ENCODE data around the gene DPY30.
"Not testable (repeated sequence)": the region's sequence is repeated elsewhere in the genome, so short reads cannot be mapped to it uniquely, and the experiment has no call there.

The DPY30 gene

DNA sequence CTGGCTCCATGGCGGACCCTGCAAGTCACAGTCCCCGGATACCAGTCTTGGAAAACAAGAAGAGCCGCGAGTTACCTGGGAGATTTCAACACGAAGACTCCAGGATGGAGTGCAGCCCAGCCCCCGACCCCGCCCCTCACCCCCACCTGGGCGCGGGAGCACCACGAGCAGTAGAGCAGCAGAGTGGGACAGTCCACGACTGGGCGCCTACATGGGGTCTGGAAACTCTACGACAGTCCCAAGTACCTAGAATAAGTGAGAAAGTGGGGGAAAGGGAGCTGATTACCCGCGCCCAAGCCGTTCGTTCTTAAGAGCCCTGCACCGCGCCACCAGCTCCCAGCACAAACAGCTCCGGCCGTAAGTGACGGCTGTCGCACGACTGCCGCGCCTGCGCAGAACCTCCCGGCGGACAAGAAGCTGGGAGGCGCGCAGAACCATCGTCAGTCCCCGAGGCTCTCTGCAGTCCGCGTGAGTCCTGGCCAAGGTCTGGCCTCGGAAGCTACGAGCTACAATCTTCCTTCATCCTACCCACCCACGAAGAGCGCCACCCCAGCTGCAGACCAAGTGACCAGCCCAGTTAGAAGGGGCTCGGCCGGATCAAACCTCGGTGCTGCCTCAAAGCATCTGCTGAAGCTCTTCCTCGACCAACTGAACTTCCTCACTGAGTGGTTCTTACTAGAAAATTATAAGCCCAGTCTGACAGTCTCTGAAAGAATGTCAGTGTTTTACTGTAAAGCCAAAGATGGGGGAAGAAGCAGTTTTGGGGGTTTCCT is at the start of gene DPY30:
Gene DPY30, minus strand, starts transcription at position 359 of the 773 bp plus-strand sequence. Its CDS starts 349 bp downstream, at position 10.
- peak; percentile 93 for DNase-seq

GRCh38 chr2:32074134-32074506 is 34.5 kb upstream of the DPY30 start:
- DNase-seq = no peak

DNA sequence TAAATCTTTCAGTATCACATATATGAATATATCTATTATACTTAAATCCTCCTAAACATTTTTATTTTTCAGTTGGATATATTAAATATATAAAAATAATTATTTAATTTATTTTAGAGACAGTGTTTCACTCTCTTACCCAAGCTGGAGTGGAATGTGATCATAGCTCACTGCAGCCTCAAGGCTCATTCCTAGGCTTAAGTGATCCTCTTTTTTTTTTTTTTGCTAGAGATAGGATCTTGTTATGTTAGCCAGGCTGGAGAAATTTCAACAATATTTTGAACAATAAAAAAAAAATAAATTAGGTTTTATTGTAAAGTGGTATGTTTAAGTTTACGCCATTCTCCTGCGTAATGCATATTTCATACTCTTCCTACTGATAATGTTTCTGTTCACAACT is 27.9 kb upstream of the DPY30 start:
- no peak for DNase-seq

DNA sequence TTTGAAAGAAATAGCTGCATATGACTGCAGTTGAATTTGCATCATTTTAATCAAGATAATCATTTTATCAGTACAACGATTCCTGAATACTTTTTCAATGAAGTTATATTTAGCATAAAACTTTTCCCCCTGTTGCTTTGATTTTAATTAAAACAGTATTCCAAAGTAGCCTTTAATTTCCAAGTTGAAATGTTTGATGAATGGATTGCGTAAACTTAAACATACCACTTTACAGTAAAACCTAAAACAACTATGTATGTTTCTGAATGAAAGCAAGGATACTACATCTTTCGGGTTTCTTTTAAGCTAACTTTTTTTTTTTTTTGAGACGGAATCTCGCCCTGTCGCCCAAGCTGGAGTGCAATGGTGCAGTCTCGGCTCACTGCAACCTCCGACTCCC is 25.1 kb upstream of the DPY30 start:
- no peak for DNase-seq

DNA sequence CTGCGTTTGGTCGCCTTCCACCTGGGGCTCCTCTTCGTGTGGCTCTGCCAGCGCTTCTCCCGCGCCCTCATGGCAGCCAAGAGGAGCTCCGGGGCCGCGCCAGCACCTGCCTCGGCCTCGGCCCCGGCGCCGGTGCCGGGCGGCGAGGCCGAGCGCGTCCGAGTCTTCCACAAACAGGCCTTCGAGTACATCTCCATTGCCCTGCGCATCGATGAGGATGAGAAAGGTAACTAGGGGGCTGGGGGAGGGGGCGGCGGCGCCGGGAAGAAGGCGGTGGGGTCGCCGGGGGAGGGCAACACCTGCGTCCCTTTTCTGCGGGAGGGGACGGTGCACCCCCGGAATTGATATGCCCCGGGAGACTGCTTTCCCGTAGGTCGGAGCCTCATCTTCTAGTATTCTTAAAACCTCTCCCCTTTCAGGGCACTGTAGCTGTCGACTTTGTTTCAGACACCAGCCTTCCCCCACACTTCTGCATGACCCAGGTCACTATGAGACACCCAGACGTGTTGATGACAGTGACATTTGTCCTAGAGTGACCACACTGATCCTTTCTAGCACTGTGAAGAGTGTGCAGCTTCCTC is 24.5 kb upstream of the DPY30 start:
- DNase-seq = no peak

GRCh38 chr2:32063310-32064020 is 23.9 kb upstream of the DPY30 start, which contains the start of gene SPAST:
SPAST (plus strand) TSS chr2:32063556; CDS start chr2:32063832, 276 bp downstream.
- DNase-seq = peak; percentile 99

DNA sequence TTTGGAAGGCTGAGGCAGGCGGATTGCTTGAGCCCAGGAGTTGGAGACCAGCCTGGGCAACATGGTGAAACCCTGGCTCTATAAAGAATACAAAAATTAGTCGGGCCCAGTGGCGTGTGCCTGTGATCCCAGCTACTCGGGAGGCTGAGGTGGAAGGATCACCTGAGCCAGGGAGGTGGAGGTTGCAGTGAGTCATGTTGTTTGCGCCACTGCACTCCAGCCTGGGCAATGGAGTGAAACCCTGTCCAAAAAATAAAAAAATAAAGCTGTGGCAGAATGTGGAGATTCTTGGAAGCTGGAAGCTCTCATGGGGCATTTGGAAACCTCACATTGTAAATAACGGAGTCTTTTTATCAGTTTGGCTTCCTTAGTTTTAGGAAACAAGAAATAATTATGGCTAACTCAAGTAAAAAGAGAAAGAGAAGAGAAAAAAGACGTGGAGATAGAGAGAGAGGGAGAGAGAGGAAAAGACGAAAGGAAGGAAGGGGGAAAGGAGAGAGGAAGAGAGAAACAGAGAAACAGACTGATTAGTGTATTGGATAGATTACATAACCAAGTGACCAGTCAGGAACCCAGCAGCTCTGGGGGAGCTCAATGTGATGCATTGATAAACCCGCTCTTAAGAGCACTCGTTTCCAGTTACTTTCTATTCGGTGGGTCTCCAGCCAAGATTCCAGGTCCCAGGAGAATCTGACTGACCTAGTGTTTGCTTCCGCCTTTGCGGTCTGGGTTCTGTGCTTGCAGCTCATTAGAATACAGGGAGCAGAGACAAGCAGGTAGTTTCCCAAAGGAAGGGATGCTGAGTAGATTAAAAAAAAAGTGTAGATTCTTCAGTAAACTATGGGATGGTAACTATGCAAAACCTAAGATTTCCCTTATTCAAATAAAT is 22.6 kb upstream of the DPY30 start:
- DNase-seq = peak; percentile 6

DNA sequence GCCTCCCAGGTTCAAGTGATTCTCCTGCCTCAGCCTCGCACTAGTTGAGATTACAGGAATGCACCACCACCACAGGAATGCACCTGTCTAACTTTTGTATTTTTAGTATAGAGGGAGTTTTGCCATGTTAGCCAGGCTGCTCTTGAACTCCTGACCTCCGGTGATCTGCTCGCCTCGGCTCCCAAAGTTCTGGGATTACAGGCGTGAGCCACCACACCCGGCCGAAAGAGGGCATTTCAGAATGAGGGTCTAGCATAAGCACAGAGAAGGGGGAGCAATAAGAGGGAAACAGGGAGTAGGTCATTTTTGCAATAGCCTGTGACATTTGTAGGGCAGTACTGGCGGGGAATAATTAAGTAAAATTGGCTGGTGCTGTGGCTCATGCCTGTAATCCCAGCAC is 21.8 kb upstream of the DPY30 start:
- DNase-seq = no peak

- DNase-seq = no peak
Measured at GRCh38 chr2:32060266-32060665, 20.7 kb upstream of the DPY30 start.

GRCh38 chr2:32058130-32058529 is 18.5 kb upstream of the DPY30 start:
- no peak for DNase-seq

GRCh38 chr2:32054583-32054982 is 15.0 kb upstream of the DPY30 start:
- not testable (repeated sequence) for DNase-seq

- DNase-seq = no peak
Measured at GRCh38 chr2:32051836-32052439, 12.3 kb upstream of the DPY30 start.

DNA sequence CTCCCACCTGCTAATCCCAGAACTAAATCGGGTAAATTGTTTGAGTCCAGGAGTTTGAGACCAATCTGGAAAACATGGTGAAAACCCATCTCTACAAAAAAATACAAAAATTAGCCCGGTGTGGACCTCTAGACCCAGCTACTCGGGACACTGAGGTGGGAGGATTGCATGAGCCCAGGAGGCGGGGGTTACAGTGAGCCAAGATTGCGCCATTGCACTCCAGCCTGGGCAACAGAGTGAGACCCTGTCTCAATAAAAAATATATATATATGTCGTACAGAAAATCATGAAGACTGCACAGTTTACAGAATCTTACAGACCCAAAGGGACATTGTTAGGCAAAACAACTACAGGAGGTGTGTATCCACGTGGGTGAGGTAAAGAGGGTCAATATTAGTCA is 4.0 kb upstream of the DPY30 start:
- DNase-seq = no peak

DNA sequence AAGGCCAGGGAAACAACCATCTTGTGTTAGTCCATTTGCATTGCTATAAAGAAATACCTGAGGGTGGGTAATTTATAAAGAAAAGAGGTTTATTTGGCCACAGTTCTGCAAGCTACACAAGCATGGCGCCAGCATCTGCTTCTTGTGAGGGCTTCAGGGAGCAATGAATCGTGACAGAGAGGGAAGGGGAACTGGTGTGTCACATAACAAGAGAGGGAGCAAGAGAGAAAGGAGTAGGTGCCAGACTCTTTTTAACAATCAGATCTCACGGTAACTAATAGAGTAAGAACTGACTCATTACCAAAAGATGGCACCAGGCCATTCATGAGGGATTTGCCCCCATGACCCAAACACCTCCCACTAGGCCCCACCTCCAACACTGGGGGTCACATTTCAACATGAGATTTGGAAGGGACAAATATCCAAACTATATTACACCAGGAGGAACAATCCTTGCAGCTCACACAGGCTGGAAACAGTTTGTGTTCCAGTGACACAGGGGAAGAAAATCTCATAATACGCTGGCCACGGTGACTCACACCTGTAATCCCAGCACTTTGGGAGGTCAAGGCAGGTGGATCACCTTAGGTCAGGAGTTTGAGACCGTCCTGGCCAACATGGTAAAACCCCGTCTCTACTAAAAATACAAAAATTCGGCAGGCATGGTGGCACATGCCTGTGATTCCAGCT is 5.3 kb downstream of the DPY30 start:
- DNase-seq = not testable (repeated sequence)

GRCh38 chr2:32018789-32019482 is 20.7 kb downstream of the DPY30 start:
- DNase-seq = not testable (repeated sequence)

- no peak for DNase-seq
Measured at GRCh38 chr2:32012872-32013271, 26.7 kb downstream of the DPY30 start.

GRCh38 chr2:32011485-32011960 is 28.1 kb downstream of the DPY30 start:
- peak; percentile 4 for DNase-seq

GRCh38 chr2:32010670-32011484 is 28.7 kb downstream of the DPY30 start, which contains the start of gene MEMO1:
MEMO1 (minus strand) TSS chr2:32011008; CDS start chr2:32010247, 761 bp downstream.
- peak; percentile 97 for DNase-seq

DNA sequence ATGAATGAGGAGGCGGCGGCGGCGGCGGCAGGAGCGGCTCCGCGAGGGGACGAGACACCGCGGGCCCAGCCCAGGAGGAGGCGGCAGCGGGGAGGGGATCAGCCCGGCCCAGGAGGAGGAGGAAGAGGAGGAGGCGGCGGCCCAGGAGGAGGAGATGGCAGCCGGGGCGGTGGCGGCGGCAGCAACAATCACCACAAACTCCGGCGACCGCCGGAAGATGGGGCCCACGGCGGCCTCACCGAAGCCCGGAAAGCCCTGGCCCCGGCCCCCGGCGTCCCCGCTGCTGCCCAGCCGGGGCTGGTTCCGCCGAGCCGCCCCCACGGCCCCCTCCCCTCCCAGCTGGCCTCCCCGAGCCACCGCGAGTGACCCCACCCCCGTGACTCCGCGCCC is 29.3 kb downstream of the DPY30 start:
- peak; percentile 77 for DNase-seq
